SK-N-SH (cell line): Measurements from ENCODE around the gene NTNG1. TPM values are rescaled to one million over a fixed set of nuclear protein-coding genes. Genes with fewer than 3 reads are reported as not detected.

Experiments
- CTCF ChIA-PET: fragments of 300-600, 350-600 bp; formaldehyde crosslinking; extraction: SDS; loops from one replicate; lab custom pipeline; 2021; lab: Yijun Ruan, JAX
- POLR2A ChIA-PET: fragments of 350-600 bp; sonication (Branson Sonifier 250); formaldehyde crosslinking; extraction: SDS; loops from one replicate; lab custom pipeline; 2020; ENCODE audit warnings: antibody characterized with exemption, inconsistent platforms; lab: Yijun Ruan, JAX
- DNase-seq: peaks from one replicate; pipeline ENCODE4 v3.0.0; 2012
- H2AFZ ChIP-seq: fragments of 200-600 bp; sonication (generic); 2 replicates; pipeline ENCODE4 v1.8.1; 2016; ENCODE audit warnings: antibody characterized with exemption, mild to moderate bottlenecking, low read depth
- H3F3A ChIP-seq: fragments of 200-600 bp; sonication (generic); replicated peaks from 2 replicates; pipeline ENCODE3; 2016; ENCODE audit warnings: antibody characterized with exemption, mild to moderate bottlenecking; ENCODE audit not compliant: insufficient read depth
- H3K27ac ChIP-seq, 2 experiments: fragments of 200-500 bp in 1 of 2; fragments of 200-600 bp in 1 of 2; sonication (Bioruptor generic) in 1 of 2; sonication (generic), shearing (Covaris generic) in 1 of 2; 2 replicates each; pipeline versions ENCODE4 v1.5.1 to v1.6.1; 2014 to 2016; ENCODE audit warnings: low read depth in 2 of 2, inconsistent platforms in 1 of 2, low read length in 1 of 2, mild to moderate bottlenecking in 1 of 2, mixed read lengths in 1 of 2
- H3K27me3 ChIP-seq: fragments of 200-600 bp; sonication (generic), shearing (Covaris generic); 2 replicates; pipeline ENCODE4 v1.6.1; 2016; ENCODE audit warnings: mixed run types; ENCODE audit not compliant: insufficient read depth
- H3K36me3 ChIP-seq, 2 experiments: fragments of 200-500 bp in 1 of 2; fragments of 200-600 bp in 1 of 2; sonication (Bioruptor generic) in 1 of 2; sonication (generic) in 1 of 2; replicated peaks in 1 of 2; 2 replicates each; pipeline versions ENCODE3 to v1.5.1; 2014 to 2016; ENCODE audit warnings: low read length in 1 of 2, mild to moderate bottlenecking in 1 of 2; ENCODE audit not compliant: insufficient read depth in 2 of 2, control insufficient read depth in 1 of 2
- H3K4me1 ChIP-seq, 2 experiments: fragments of 200-500 bp in 1 of 2; fragments of 200-600 bp in 1 of 2; sonication (Bioruptor generic) in 1 of 2; sonication (generic), shearing (Covaris generic) in 1 of 2; 2 replicates each; pipeline versions ENCODE4 v1.5.1 to v1.6.1; 2014 to 2016; ENCODE audit warnings: low read depth in 1 of 2, low read length in 1 of 2, mixed run types in 1 of 2; ENCODE audit not compliant: insufficient read depth in 2 of 2, control insufficient read depth in 1 of 2
- H3K4me2 ChIP-seq: fragments of 200-600 bp; sonication (generic), shearing (Covaris generic); 2 replicates; pipeline ENCODE4 v1.6.1; 2017; ENCODE audit warnings: mixed run types
- H3K4me3 ChIP-seq, 2 experiments: fragments of 200-500 bp in 1 of 2; fragments of 200-600 bp in 1 of 2; sonication (Bioruptor generic) in 1 of 2; sonication (generic), shearing (Covaris generic) in 1 of 2; 2 replicates each; pipeline versions ENCODE4 v1.5.1 to v1.8.1; 2014 to 2016; ENCODE audit warnings: low read depth in 2 of 2, inconsistent platforms in 1 of 2, low read length in 1 of 2, mild to moderate bottlenecking in 1 of 2, mixed read lengths in 1 of 2, moderate library complexity in 1 of 2
- H3K79me2 ChIP-seq: fragments of 200-600 bp; sonication (generic); 2 replicates; pipeline ENCODE4 v1.8.1; 2017; ENCODE audit warnings: mild to moderate bottlenecking; ENCODE audit not compliant: insufficient read depth
- H3K9ac ChIP-seq: fragments of 200-600 bp; sonication (generic); 2 replicates; pipeline ENCODE4 v1.6.1; 2017; ENCODE audit warnings: mixed run types
- H3K9me2 ChIP-seq: fragments of 200-600 bp; sonication (generic); 2 replicates; pipeline ENCODE4 v1.6.1; 2017; ENCODE audit warnings: mixed run types
- H3K9me3 ChIP-seq: fragments of 200-600 bp; sonication (generic); 2 replicates; pipeline ENCODE4 v1.6.1; 2017; ENCODE audit warnings: mixed run types, mild to moderate bottlenecking, moderate library complexity
- H4K20me1 ChIP-seq: fragments of 200-600 bp; sonication (generic); 2 replicates; pipeline ENCODE4 v1.6.1; 2017; ENCODE audit warnings: mild to moderate bottlenecking, mixed run types; ENCODE audit not compliant: insufficient read depth
- CHD2 ChIP-seq: fragments of 150-350 bp; IDR thresholded peaks from 2 replicates; pipeline ENCODE4 v1.6.1; 2018; ENCODE audit warnings: low read length; ENCODE audit not compliant: partially characterized antibody
- ELF1 ChIP-seq: IDR thresholded peaks from 2 replicates; pipeline ENCODE4 v1.4.0; 2012
- EZH2phosphoT487 ChIP-seq: fragments of 200-600 bp; sonication (generic); IDR thresholded peaks from 2 replicates; pipeline ENCODE4 v1.6.1; 2017; ENCODE audit warnings: low read depth, mixed run types, mild to moderate bottlenecking, antibody characterized with exemption, moderate library complexity, borderline replicate concordance
- GABPA ChIP-seq: IDR thresholded peaks from 2 replicates; pipeline ENCODE4 v1.4.0; 2012; ENCODE audit warnings: low read depth, mild to moderate bottlenecking
- GATA2 ChIP-seq: sonication (generic); formaldehyde crosslinking; IDR thresholded peaks from 2 replicates; pipeline ENCODE4 v1.5.0; 2020; ENCODE audit warnings: mild to moderate bottlenecking, missing genetic modification reagents
- JUND ChIP-seq: IDR thresholded peaks from 2 replicates; pipeline ENCODE4 v1.4.0; 2012
- RCOR1 ChIP-seq: fragments of 150-350 bp; IDR thresholded peaks from 2 replicates; pipeline ENCODE4 v1.6.1; 2017; ENCODE audit warnings: antibody characterized with exemption, low read length
- RFX5 ChIP-seq: IDR thresholded peaks from 2 replicates; pipeline ENCODE4 v1.6.1; 2012; ENCODE audit warnings: mild to moderate bottlenecking, improper control_type of control experiment, low read length
- SMC3 ChIP-seq: IDR thresholded peaks from 2 replicates; pipeline ENCODE4 v1.6.1; 2012; ENCODE audit warnings: low read depth, low read length, improper control_type of control experiment
- TCF12 ChIP-seq: IDR thresholded peaks from 2 replicates; pipeline ENCODE4 v1.4.0; 2012
- WGBS: methylation state at CpG from one replicate; pipeline ENCODE4 v1.1.6; 2017; ENCODE audit warnings: low lambda C conversion rate; 5-methylcytosine and 5-hydroxymethylcytosine counted together
- polyA plus RNA-seq, 3 experiments: library from polyadenylated mRNA; depleted of rRNA; stranded (reverse); fragments of >200 nt; gene quantifications; 2 replicates each; pipeline ENCODE4 v1.2.3, GENCODE V29; 2012
- TF ChIP-seq, protein P1 (sequence below): IDR thresholded peaks from 2 replicates; pipeline ENCODE4 v1.6.1; 2012; ENCODE audit warnings: mild to moderate bottlenecking, low read depth, low read length, moderate library complexity
- TF ChIP-seq, protein P2 (sequence below): IDR thresholded peaks from 2 replicates; pipeline ENCODE4; 2012
- TF ChIP-seq, protein P3 (sequence below): fragments of 150-350 bp; IDR thresholded peaks from 2 replicates; pipeline ENCODE4 v1.6.1; 2016; ENCODE audit warnings: mild to moderate bottlenecking, low read depth, low read length

Gene NTNG1
- polyA plus RNA-seq, 1 of the 3 experiments (the other 2 are of a cell fraction), result 0.03 TPM

DNA sequence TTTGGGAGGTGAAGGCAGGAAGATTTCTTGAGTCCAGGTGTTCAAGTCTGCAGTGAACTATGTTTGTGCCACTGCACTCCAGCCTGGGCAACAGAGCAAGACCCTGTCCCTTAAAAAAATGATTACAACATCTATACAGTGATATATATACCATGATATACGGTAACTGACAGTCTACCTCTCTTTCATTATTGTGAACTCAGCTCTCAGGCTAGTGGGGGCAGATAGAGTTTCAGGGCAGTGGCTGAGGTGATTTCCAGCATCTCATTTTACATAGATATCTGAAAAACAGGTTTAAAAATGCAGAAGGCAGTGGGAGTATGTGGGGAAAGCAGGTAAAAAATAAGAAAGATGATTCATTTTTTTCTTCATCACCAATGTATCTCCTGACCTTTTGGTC is 8.1 kb upstream of the NTNG1 start:
- H3K4me2 ChIP-seq, result no peak overlapping the region
- ChIA-PET CTCF (no interaction called here), POLR2A (no interaction called here)
- H3K36me3 ChIP-seq, result no peaks in the 10 kb centered on the region
- H3K4me3 ChIP-seq, result no peak overlapping the region
- no peak for DNase-seq
- H3K4me1 ChIP-seq, result no peaks in the 10 kb centered on the region
- TF ChIP-seq RCOR1 (no peak), SMC3 (no peak), ELF1 (no peak), GABPA (no peak), GATA2 (no peak)
- no peaks in the 10 kb centered on the region for H3K79me2 ChIP-seq
- H3K9me2 ChIP-seq, result no peaks in the 10 kb centered on the region
- no peaks in the 10 kb centered on the region for H3K27me3 ChIP-seq
- H3K9me3 ChIP-seq, result no peaks in the 10 kb centered on the region
- H3K27ac ChIP-seq, result no peak overlapping the region
- H3K9ac ChIP-seq, result no peak overlapping the region
- no peaks in the 10 kb centered on the region for H4K20me1 ChIP-seq
- H3F3A ChIP-seq, result no peaks in the 10 kb centered on the region
- 21% methylated on average over 1 of the region's 1 CpG for WGBS
- no peak overlapping the region for H2AFZ ChIP-seq

DNA sequence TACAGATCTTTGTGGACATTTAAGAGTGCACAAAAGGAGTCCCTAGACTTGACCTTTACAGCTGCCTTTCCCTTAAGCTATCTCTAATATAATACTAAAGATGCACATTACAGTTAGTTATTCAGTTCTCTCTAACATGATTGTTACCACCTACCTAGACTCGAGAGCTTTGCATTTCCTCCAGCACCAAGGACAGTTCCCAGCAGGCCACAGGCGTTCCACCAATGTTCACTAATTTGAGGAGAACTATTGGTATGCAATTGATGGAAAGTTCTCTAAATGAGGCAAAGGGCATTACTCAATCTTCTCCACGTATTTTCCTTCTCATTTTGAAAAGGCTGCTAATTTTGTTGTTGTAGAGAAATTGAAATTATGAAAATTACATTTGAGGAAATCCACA is 5.4 kb upstream of the NTNG1 start:
- no peaks in the 10 kb centered on the region for H3K9me3 ChIP-seq
- no peaks in the 10 kb centered on the region for H3K36me3 ChIP-seq
- H3K9ac ChIP-seq, result no peak overlapping the region
- no peaks in the 10 kb centered on the region for H3K79me2 ChIP-seq
- no peak overlapping the region for H3K4me3 ChIP-seq
- no peak overlapping the region for H2AFZ ChIP-seq
- peaks cover 6% of the 10 kb centered on the region; the same call in 1 of the 2 replicates for H3K27me3 ChIP-seq
- no peaks in the 10 kb centered on the region for H3K9me2 ChIP-seq
- 25% methylated on average over 3 of the region's 3 CpGs for WGBS
- ChIA-PET POLR2A (no interaction called here), CTCF (no interaction called here)
- no peak for DNase-seq
- H3F3A ChIP-seq, result no peaks in the 10 kb centered on the region
- peaks cover 0 to 6% of the 10 kb centered on the region in 2 experiments; a peak in 1 of 4 replicates for H3K4me1 ChIP-seq
- no peak for TF ChIP-seq GATA2
- TF ChIP-seq, protein P1, sequence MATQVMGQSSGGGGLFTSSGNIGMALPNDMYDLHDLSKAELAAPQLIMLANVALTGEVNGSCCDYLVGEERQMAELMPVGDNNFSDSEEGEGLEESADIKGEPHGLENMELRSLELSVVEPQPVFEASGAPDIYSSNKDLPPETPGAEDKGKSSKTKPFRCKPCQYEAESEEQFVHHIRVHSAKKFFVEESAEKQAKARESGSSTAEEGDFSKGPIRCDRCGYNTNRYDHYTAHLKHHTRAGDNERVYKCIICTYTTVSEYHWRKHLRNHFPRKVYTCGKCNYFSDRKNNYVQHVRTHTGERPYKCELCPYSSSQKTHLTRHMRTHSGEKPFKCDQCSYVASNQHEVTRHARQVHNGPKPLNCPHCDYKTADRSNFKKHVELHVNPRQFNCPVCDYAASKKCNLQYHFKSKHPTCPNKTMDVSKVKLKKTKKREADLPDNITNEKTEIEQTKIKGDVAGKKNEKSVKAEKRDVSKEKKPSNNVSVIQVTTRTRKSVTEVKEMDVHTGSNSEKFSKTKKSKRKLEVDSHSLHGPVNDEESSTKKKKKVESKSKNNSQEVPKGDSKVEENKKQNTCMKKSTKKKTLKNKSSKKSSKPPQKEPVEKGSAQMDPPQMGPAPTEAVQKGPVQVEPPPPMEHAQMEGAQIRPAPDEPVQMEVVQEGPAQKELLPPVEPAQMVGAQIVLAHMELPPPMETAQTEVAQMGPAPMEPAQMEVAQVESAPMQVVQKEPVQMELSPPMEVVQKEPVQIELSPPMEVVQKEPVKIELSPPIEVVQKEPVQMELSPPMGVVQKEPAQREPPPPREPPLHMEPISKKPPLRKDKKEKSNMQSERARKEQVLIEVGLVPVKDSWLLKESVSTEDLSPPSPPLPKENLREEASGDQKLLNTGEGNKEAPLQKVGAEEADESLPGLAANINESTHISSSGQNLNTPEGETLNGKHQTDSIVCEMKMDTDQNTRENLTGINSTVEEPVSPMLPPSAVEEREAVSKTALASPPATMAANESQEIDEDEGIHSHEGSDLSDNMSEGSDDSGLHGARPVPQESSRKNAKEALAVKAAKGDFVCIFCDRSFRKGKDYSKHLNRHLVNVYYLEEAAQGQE, result peak; percentile 96
- H3K4me2 ChIP-seq, result no peak overlapping the region
- H4K20me1 ChIP-seq, result no peaks in the 10 kb centered on the region
- no peak overlapping the region for H3K27ac ChIP-seq

DNA sequence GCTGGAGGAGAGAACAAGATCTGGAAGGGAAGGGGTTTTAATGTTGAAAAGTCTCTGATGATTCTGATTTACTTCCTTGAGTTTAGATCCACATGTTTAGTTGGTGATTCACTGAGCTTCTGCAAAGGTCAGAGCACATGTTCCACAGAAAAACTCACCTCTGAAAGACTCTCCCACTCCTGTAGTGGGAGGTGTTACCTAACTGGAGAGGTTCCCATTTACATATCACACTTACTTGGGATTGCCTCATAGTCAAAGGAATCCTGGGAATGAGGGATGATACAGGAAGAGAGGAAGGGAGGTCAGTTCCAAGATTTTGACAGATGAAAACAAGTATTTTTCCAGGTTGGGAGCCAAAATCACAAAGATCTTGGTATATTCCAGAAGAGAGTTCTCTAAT is 2.7 kb upstream of the NTNG1 start:
- ChIA-PET POLR2A (no interaction called here), CTCF (no interaction called here)
- Histone ChIP-seq H3K4me2 (no peak overlapping the region), H3K9ac (no peak overlapping the region), H3K4me3 (no peak overlapping the region), H4K20me1 (no peaks in the 10 kb centered on the region), H3K4me1 (peaks cover 0 to 13% of the 10 kb centered on the region in 2 experiments; a peak in 2 of 4 replicates), H3K36me3 (no peaks in the 10 kb centered on the region), H3F3A (no peaks in the 10 kb centered on the region), H3K27me3 (peaks cover 11% of the 10 kb centered on the region; the same call in 1 of the 2 replicates), H2AFZ (no peak overlapping the region), H3K79me2 (no peaks in the 10 kb centered on the region), H3K9me3 (no peaks in the 10 kb centered on the region), H3K27ac (no peak overlapping the region), H3K9me2 (no peaks in the 10 kb centered on the region)
- DNase-seq, result no peak
- TF ChIP-seq, protein P2, sequence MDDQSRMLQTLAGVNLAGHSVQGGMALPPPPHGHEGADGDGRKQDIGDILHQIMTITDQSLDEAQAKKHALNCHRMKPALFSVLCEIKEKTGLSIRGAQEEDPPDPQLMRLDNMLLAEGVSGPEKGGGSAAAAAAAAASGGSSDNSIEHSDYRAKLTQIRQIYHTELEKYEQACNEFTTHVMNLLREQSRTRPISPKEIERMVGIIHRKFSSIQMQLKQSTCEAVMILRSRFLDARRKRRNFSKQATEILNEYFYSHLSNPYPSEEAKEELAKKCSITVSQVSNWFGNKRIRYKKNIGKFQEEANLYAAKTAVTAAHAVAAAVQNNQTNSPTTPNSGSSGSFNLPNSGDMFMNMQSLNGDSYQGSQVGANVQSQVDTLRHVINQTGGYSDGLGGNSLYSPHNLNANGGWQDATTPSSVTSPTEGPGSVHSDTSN, result no peak
- no peak for TF ChIP-seq ELF1
- no peak for TF ChIP-seq TCF12
- TF ChIP-seq, protein P3, sequence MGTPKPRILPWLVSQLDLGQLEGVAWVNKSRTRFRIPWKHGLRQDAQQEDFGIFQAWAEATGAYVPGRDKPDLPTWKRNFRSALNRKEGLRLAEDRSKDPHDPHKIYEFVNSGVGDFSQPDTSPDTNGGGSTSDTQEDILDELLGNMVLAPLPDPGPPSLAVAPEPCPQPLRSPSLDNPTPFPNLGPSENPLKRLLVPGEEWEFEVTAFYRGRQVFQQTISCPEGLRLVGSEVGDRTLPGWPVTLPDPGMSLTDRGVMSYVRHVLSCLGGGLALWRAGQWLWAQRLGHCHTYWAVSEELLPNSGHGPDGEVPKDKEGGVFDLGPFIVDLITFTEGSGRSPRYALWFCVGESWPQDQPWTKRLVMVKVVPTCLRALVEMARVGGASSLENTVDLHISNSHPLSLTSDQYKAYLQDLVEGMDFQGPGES, result no peak
- no peak for TF ChIP-seq JUND
- TF ChIP-seq, protein P1, result no peak
- TF ChIP-seq CHD2, result no peak
- TF ChIP-seq RFX5, result no peak
- no peak for TF ChIP-seq EZH2phosphoT487
